ENCODE results near the gene GRK5. TPM values are rescaled to one million over a fixed set of nuclear protein-coding genes. Genes with fewer than 3 reads are reported as not detected.

The GRK5 gene
- polyA plus RNA-seq, 1 donor from 2014 or later, result 34.9 TPM

GRCh38 chr10:119413093-119413453 is 205.7 kb downstream of the GRK5 start:
- H3K4me2 ChIP-seq (ENCODE audit: low read length), result no peak overlapping the region
- H4K20me1 ChIP-seq (ENCODE audit: insufficient read depth), result no peaks in the 10 kb centered on the region
- no peak overlapping the region for H3K9ac ChIP-seq (ENCODE audit: low read length)
- no peaks in the 10 kb centered on the region for H3K9me3 ChIP-seq (ENCODE audit: low read length)
- H3K27me3 ChIP-seq (ENCODE audit: insufficient read depth, low read depth, low read length), result no peaks in the 10 kb centered on the region
- H2AFZ ChIP-seq (ENCODE audit: low read depth, low read length), result no peak overlapping the region
- no peaks in the 10 kb centered on the region for H3K79me2 ChIP-seq (replicated peaks; ENCODE audit: insufficient read depth, low read length)
- H3K27ac ChIP-seq (ENCODE audit: low read length), result no peak overlapping the region
- H3F3A ChIP-seq (ENCODE audit: insufficient read depth, low read length, poor library complexity, severe bottlenecking), result no peaks in the 10 kb centered on the region
- no peaks in the 10 kb centered on the region for H3K36me3 ChIP-seq (ENCODE audit: insufficient read depth, low read length)
- H3K9me2 ChIP-seq (ENCODE audit: insufficient read depth, low read length), result no peaks in the 10 kb centered on the region
- TF ChIP-seq EZH2 (IDR thresholded peaks at IDR 0.05; ENCODE audit: borderline replicate concordance, insufficient read depth, low read length, poor library complexity, severe bottlenecking) (no peak), REST (IDR thresholded peaks at IDR 0.05; ENCODE audit: borderline replicate concordance) (no peak), TAF1 (IDR thresholded peaks at IDR 0.05; ENCODE audit: low read depth) (no peak), CTCF (IDR thresholded peaks at IDR 0.05; ENCODE audit: poor library complexity, severe bottlenecking) (no peak), SMC3 (conservative IDR thresholded peaks at IDR 0.05; ENCODE audit: poor library complexity) (no peak), RAD21 (conservative IDR thresholded peaks at IDR 0.05) (no peak), POLR2AphosphoS5 (IDR thresholded peaks at IDR 0.05) (no peak), EP300 (conservative IDR thresholded peaks at IDR 0.05; ENCODE audit: poor library complexity, severe bottlenecking) (no peak), MXI1 (conservative IDR thresholded peaks at IDR 0.05; ENCODE audit: poor library complexity, severe bottlenecking) (no peak)
- H3K4me3 ChIP-seq (ENCODE audit: low read length), result no peak overlapping the region

- Histone ChIP-seq H3K9ac (ENCODE audit: low read length) (no peak overlapping the region), H2AFZ (ENCODE audit: low read depth, low read length) (no peak overlapping the region)
Observed at GRCh38 chr10:119413471-119414080, 206.2 kb downstream of the GRK5 start.

More at GRCh38 chr10:119413471-119414080, 206.2 kb downstream of the GRK5 start:
- Histone ChIP-seq H3K79me2 (replicated peaks; ENCODE audit: insufficient read depth, low read length) (no peaks in the 10 kb centered on the region), H3K27me3 (ENCODE audit: insufficient read depth, low read depth, low read length) (no peaks in the 10 kb centered on the region), H3K36me3 (ENCODE audit: insufficient read depth, low read length) (no peaks in the 10 kb centered on the region), H3K9me2 (ENCODE audit: insufficient read depth, low read length) (no peaks in the 10 kb centered on the region), H4K20me1 (ENCODE audit: insufficient read depth) (no peaks in the 10 kb centered on the region), H3F3A (ENCODE audit: insufficient read depth, low read length, poor library complexity, severe bottlenecking) (no peaks in the 10 kb centered on the region), H3K9me3 (ENCODE audit: low read length) (no peaks in the 10 kb centered on the region), H3K4me2 (ENCODE audit: low read length) (no peak overlapping the region), H3K27ac (ENCODE audit: low read length) (no peak overlapping the region), H3K4me3 (ENCODE audit: low read length) (no peak overlapping the region)
- TF ChIP-seq EP300 (conservative IDR thresholded peaks at IDR 0.05; ENCODE audit: poor library complexity, severe bottlenecking) (no peak), RAD21 (conservative IDR thresholded peaks at IDR 0.05) (no peak), POLR2AphosphoS5 (IDR thresholded peaks at IDR 0.05) (no peak)
